ENCODE measurements around the gene RPP25L.

Gene RPP25L

GRCh38 chr9:34576597-34577399 is 35.1 kb downstream of the RPP25L start:
- no peak for TF ChIP-seq CTCF (IDR thresholded peaks at IDR 0.05)

GRCh38 chr9:34575862-34576596 is 35.9 kb downstream of the RPP25L start:
- TF ChIP-seq CTCF (IDR thresholded peaks at IDR 0.05) = no peak

- no peak for TF ChIP-seq CTCF (IDR thresholded peaks at IDR 0.05)
Observed at GRCh38 chr9:34575241-34575640, 36.7 kb downstream of the RPP25L start.

GRCh38 chr9:34574571-34574970 is 37.3 kb downstream of the RPP25L start:
- TF ChIP-seq CTCF (IDR thresholded peaks at IDR 0.05) = no peak

GRCh38 chr9:34573599-34574325 is 38.1 kb downstream of the RPP25L start:
- no peak for TF ChIP-seq CTCF (IDR thresholded peaks at IDR 0.05)

GRCh38 chr9:34572628-34573027 is 39.3 kb downstream of the RPP25L start:
- no peak for TF ChIP-seq CTCF (IDR thresholded peaks at IDR 0.05)

- TF ChIP-seq CTCF (IDR thresholded peaks at IDR 0.05) = no peak
Observed at GRCh38 chr9:34572092-34572491, 39.8 kb downstream of the RPP25L start.
